OCI-LY7 (cell line): ENCODE data around the gene ZDHHC4.

Experiments used
- CTCF ChIP-seq: fragments of 200-600 bp; sonication (generic); conservative IDR thresholded peaks from 2 replicates; pipeline ENCODE4 v1.5.1; 2014; ENCODE audit warnings: mild to moderate bottlenecking, antibody characterized with exemption, low read length, moderate library complexity, mixed read lengths
- EZH2phosphoT487 ChIP-seq: fragments of 200-600 bp; sonication (generic); IDR thresholded peaks from 2 replicates; pipeline ENCODE4 v1.6.1; 2018; ENCODE audit warnings: low read depth, borderline replicate concordance, mild to moderate bottlenecking, mixed run types, antibody characterized with exemption, low read length, moderate library complexity, mixed read lengths

- TF ChIP-seq CTCF (no peak), EZH2phosphoT487 (no peak)
Measured at GRCh38 chr7:6536262-6537260, 40.7 kb upstream of the ZDHHC4 start.
